ENCODE data around the gene SLC19A1. TPM values are rescaled to one million over a fixed set of nuclear protein-coding genes. Genes with fewer than 3 reads are reported as not detected.

The SLC19A1 gene
- total RNA-seq, 1 donor from 2014 or later = 53.3 TPM

DNA sequence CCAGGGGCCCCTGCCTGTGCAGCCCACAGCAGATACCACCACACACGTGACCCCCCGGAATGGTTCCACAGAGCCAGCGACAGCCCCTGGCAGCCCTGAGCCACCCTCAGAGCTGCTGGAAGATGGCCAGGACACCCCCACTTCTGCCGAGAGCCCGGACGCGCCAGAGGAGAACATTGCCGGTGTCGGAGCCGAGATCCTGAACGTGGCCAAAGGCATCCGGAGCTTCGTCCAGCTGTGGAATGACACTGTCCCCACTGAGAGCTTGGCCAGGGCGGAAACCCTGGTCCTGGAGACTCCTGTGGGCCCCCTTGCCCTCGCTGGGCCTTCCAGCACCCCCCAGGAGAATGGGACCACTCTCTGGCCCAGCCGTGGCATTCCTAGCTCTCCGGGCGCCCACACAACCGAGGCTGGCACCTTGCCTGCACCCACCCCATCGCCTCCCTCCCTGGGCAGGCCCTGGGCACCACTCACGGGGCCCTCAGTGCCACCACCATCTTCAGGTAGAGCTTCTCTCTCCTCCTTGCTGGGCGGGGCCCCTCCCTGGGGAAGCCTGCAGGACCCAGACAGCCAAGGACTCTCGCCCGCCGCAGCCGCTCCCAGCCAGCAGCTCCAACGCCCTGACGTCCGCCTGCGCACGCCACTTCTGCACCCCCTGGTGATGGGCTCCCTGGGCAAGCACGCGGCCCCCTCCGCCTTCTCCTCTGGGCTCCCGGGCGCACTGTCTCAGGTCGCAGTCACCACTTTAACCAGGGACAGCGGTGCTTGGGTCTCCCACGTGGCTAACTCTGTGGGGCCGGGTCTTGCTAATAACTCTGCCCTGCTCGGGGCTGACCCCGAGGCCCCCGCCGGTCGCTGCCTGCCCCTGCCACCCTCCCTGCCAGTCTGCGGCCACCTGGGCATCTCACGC lies 86.3 kb downstream of the SLC19A1 start:
- H3K27me3 Mint-ChIP-seq (ENCODE audit: unreplicated experiment) = peaks cover 12% of the 10 kb centered on the region
- peak; percentile 6 for DNase-seq
- H3K9me3 Mint-ChIP-seq (ENCODE audit: unreplicated experiment) = peaks cover 7% of the 10 kb centered on the region
- H3K4me1 Mint-ChIP-seq (ENCODE audit: low read depth, unreplicated experiment) = peaks cover 4% of the 10 kb centered on the region
- no peak overlapping the region for H3K4me3 Mint-ChIP-seq (ENCODE audit: unreplicated experiment)
- H3K36me3 Mint-ChIP-seq (ENCODE audit: unreplicated experiment) = peaks cover 5% of the 10 kb centered on the region
- no peak for TF ChIP-seq CTCF (IDR thresholded peaks at IDR 0.05; ENCODE audit: partially characterized antibody, unreplicated experiment)
- no peak overlapping the region for H3K27ac Mint-ChIP-seq (ENCODE audit: unreplicated experiment)

DNA sequence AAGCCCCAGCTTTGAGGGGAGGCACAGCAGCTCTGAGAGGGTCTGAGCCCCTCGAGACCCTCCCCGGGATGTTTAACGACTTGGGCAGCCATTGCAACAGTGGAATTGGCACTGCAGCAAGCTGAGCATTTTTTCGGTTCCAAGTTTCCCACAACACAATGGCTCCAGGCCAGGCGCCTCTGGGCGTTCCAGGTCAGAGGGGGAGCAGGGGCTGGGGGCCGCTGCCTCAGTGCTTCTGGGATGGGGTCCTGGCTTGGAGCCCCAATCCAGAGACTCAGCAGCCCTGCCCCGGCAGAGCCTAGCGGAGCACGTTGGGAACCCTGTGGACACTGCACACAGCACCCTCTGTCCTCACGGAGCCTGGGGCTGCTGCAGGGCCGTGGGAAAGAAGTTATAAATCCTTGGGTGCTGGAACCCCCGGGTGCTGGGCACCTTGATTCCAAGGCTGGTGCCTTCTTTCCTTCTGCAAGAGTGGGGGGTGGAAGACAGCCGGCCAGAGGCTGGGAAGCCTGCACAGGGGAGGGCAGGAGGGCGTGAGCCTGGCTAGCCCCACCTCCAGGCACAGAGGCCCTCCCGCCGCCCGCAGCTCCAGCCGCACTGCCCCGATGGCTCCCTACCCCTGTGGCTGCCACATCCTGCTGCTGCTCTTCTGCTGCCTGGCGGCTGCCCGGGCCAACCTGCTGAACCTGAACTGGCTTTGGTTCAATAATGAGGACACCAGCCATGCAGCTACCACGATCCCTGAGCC lies 87.1 kb downstream of the SLC19A1 start:
- no peaks in the 10 kb centered on the region for H3K36me3 Mint-ChIP-seq (ENCODE audit: unreplicated experiment)
- DNase-seq = peak; percentile 22
- H3K9me3 Mint-ChIP-seq (ENCODE audit: unreplicated experiment) = peaks cover 4% of the 10 kb centered on the region
- no peak for TF ChIP-seq CTCF (IDR thresholded peaks at IDR 0.05; ENCODE audit: partially characterized antibody, unreplicated experiment)
- H3K4me1 Mint-ChIP-seq (ENCODE audit: low read depth, unreplicated experiment) = peaks cover 4% of the 10 kb centered on the region
- H3K27me3 Mint-ChIP-seq (ENCODE audit: unreplicated experiment) = peaks cover 12% of the 10 kb centered on the region
- no peak overlapping the region for H3K4me3 Mint-ChIP-seq (ENCODE audit: unreplicated experiment)
- no peak overlapping the region for H3K27ac Mint-ChIP-seq (ENCODE audit: unreplicated experiment)

- peak overlapping the region; percentile 42 for H3K4me3 Mint-ChIP-seq (ENCODE audit: unreplicated experiment)
- peak overlapping the region; percentile 64 for H3K27ac Mint-ChIP-seq (ENCODE audit: unreplicated experiment)
- peaks cover 1% of the 10 kb centered on the region for H3K9me3 Mint-ChIP-seq (ENCODE audit: unreplicated experiment)
- DNase-seq = peak; percentile 58
- TF ChIP-seq CTCF (IDR thresholded peaks at IDR 0.05; ENCODE audit: partially characterized antibody, unreplicated experiment) = no peak
- peaks cover 10% of the 10 kb centered on the region for H3K27me3 Mint-ChIP-seq (ENCODE audit: unreplicated experiment)
- H3K4me1 Mint-ChIP-seq (ENCODE audit: low read depth, unreplicated experiment) = peaks cover 4% of the 10 kb centered on the region
- no peaks in the 10 kb centered on the region for H3K36me3 Mint-ChIP-seq (ENCODE audit: unreplicated experiment)
These were observed 87.9 kb downstream of the SLC19A1 start for GRCh38 chr21:45454060-45454925.

GRCh38 chr21:45453308-45453950 lies 88.8 kb downstream of the SLC19A1 start:
- no peak for TF ChIP-seq CTCF (IDR thresholded peaks at IDR 0.05; ENCODE audit: partially characterized antibody, unreplicated experiment)
- H3K4me3 Mint-ChIP-seq (ENCODE audit: unreplicated experiment) = no peak overlapping the region

More at GRCh38 chr21:45453308-45453950, 88.8 kb downstream of the SLC19A1 start:
- Mint-ChIP-seq H3K27me3 (ENCODE audit: unreplicated experiment) (peaks cover 10% of the 10 kb centered on the region), H3K4me1 (ENCODE audit: low read depth, unreplicated experiment) (peaks cover 4% of the 10 kb centered on the region), H3K27ac (ENCODE audit: unreplicated experiment) (peak overlapping the region; percentile 64), H3K9me3 (ENCODE audit: unreplicated experiment) (peaks cover 1% of the 10 kb centered on the region), H3K36me3 (ENCODE audit: unreplicated experiment) (no peaks in the 10 kb centered on the region)
- peak; percentile 9 for DNase-seq
